H1 (cell line): ENCODE data around the gene ENO3. TPM values are rescaled to one million over a fixed set of nuclear protein-coding genes. Genes with fewer than 3 reads are reported as not detected.

Source experiments
- CTCF ChIA-PET: fragments of 300-600 bp; sonication (Branson Sonifier 250); formaldehyde crosslinking; loops from one replicate; lab custom pipeline; 2021; ENCODE audit not compliant: partially characterized antibody; lab: Charles Lee
- POLR2A ChIA-PET: fragments of 300-600 bp; sonication (Branson Sonifier 250); formaldehyde crosslinking; loops from one replicate; lab custom pipeline; 2021; ENCODE audit warnings: inconsistent platforms; ENCODE audit not compliant: partially characterized antibody; lab: Charles Lee
- DNase-seq, 2 experiments: peaks; one replicate each; pipeline versions ENCODE4 v3.0.0 to v3.0.0-alpha.2; 2010 to 2022; ENCODE audit warnings: low spot score in 2 of 2, low read depth in 1 of 2, mixed read lengths in 1 of 2
- FAIRE-seq: peaks from 2 replicates; lab custom pipeline; 2011; peaks lifted over from hg19 to GRCh38; lab: Jason Lieb, UNC
- H2AFZ ChIP-seq: 2 replicates; pipeline ENCODE4 v1.8.1; 2012; ENCODE audit warnings: low read length, inconsistent platforms
- H2AK5ac ChIP-seq: 2 replicates; pipeline ENCODE4 v1.6.1; 2013; ENCODE audit warnings: low read depth, low read length
- H2BK120ac ChIP-seq: replicated peaks from 2 replicates; pipeline ENCODE3; 2013; ENCODE audit warnings: low read depth, low read length, inconsistent platforms
- H2BK12ac ChIP-seq: 2 replicates; pipeline ENCODE4 v1.6.1; 2013; ENCODE audit warnings: low read depth, low read length
- H2BK15ac ChIP-seq: 2 replicates; pipeline ENCODE4 v1.6.1; 2013; ENCODE audit warnings: low read length
- H2BK20ac ChIP-seq: 2 replicates; pipeline ENCODE4 v1.6.1; 2013; ENCODE audit warnings: low read length
- H2BK5ac ChIP-seq: 2 replicates; pipeline ENCODE4 v1.6.1; 2013; ENCODE audit warnings: low read depth, low read length
- H3K14ac ChIP-seq: 2 replicates; pipeline ENCODE4 v1.6.1; 2013; ENCODE audit warnings: inconsistent platforms; ENCODE audit not compliant: insufficient read length
- H3K18ac ChIP-seq: 2 replicates; pipeline ENCODE4 v1.6.1; 2013; ENCODE audit warnings: low read length; ENCODE audit errors: extremely low read depth
- H3K23ac ChIP-seq: 2 replicates; pipeline ENCODE4 v1.6.1; 2013; ENCODE audit warnings: inconsistent platforms; ENCODE audit not compliant: insufficient read length
- H3K23me2 ChIP-seq: 2 replicates; pipeline ENCODE4 v1.6.1; 2013; ENCODE audit warnings: low read depth, low read length
- H3K27ac ChIP-seq: 2 replicates; pipeline ENCODE4 v1.6.1; 2011; ENCODE audit warnings: low read depth, low read length, inconsistent platforms
- H3K27me3 ChIP-seq, 4 experiments: replicated peaks in 1 of 4; 1 replicate in 1 of 4; 2 replicates in 3 of 4; pipeline versions ENCODE4 v1.6.1 to v1.8.1; 2011 to 2013; ENCODE audit warnings: low read length in 3 of 4, mild to moderate bottlenecking in 3 of 4, inconsistent platforms in 2 of 4, mixed read lengths in 2 of 4, moderate library complexity in 1 of 4; ENCODE audit not compliant: control insufficient read depth in 3 of 4, insufficient read depth in 3 of 4; ENCODE audit errors: extremely low read depth in 1 of 4
- H3K36me3 ChIP-seq, 4 experiments: 2 replicates each; pipeline versions ENCODE4 v1.6.1 to v1.8.1; 2011 to 2013; ENCODE audit warnings: mild to moderate bottlenecking in 4 of 4, low read length in 3 of 4, moderate library complexity in 2 of 4, control low read depth in 1 of 4, inconsistent platforms in 1 of 4; ENCODE audit not compliant: insufficient read depth in 4 of 4, control insufficient read depth in 2 of 4
- H3K4ac ChIP-seq: replicated peaks from 2 replicates; pipeline ENCODE3; 2013; ENCODE audit warnings: low read length, low read depth, mixed read lengths, inconsistent platforms; ENCODE audit not compliant: insufficient read length
- H3K4me1 ChIP-seq, 4 experiments: replicated peaks in 1 of 4; 1 replicate in 1 of 4; 2 replicates in 3 of 4; pipeline versions ENCODE4 v1.6.1 to v1.8.1; 2011 to 2013; ENCODE audit warnings: low read length in 3 of 4, inconsistent platforms in 2 of 4, mixed read lengths in 1 of 4; ENCODE audit not compliant: insufficient read depth in 4 of 4, control insufficient read depth in 3 of 4
- H3K4me2 ChIP-seq, 2 experiments: 2 replicates each; pipeline versions ENCODE4 v1.6.1 to v1.8.1; 2011 to 2013; ENCODE audit warnings: low read depth in 2 of 2, low read length in 2 of 2, control low read depth in 1 of 2, inconsistent platforms in 1 of 2, mild to moderate bottlenecking in 1 of 2; ENCODE audit not compliant: insufficient read depth in 1 of 2
- H3K4me3 ChIP-seq, 4 experiments: fragments of 200-600, 300-600 bp in 1 of 4; sonication (generic), shearing (Covaris generic), sonication (Bioruptor Twin) in 1 of 4; 2 replicates each; pipeline versions ENCODE4 v1.5.1 to v1.8.1; 2011 to 2016; ENCODE audit warnings: low read length in 4 of 4, low read depth in 3 of 4, control low read depth in 2 of 4, inconsistent platforms in 2 of 4, mild to moderate bottlenecking in 2 of 4, mixed read lengths in 1 of 4, moderate library complexity in 1 of 4; ENCODE audit not compliant: insufficient read depth in 2 of 4; ENCODE audit errors: extremely low read depth in 1 of 4
- H3K56ac ChIP-seq: replicated peaks from 2 replicates; pipeline ENCODE3; 2013; ENCODE audit warnings: low read depth, mild to moderate bottlenecking, mixed read lengths, low read length, inconsistent platforms; ENCODE audit not compliant: insufficient read length
- H3K79me1 ChIP-seq: 2 replicates; pipeline ENCODE4 v1.6.1; 2013; ENCODE audit warnings: low read depth, low read length, control low read depth
- H3K79me2 ChIP-seq, 2 experiments: 2 replicates each; pipeline versions ENCODE4 v1.6.1 to v1.8.1; 2012 to 2013; ENCODE audit warnings: low read length in 2 of 2, mild to moderate bottlenecking in 2 of 2, inconsistent platforms in 1 of 2; ENCODE audit not compliant: insufficient read depth in 2 of 2, control insufficient read depth in 1 of 2
- H3K9ac ChIP-seq, 4 experiments: replicated peaks in 1 of 4; 1 replicate in 1 of 4; 2 replicates in 3 of 4; pipeline versions ENCODE4 v1.6.1 to v1.8.1; 2011 to 2013; ENCODE audit warnings: low read depth in 3 of 4, low read length in 3 of 4, control low read depth in 2 of 4, mild to moderate bottlenecking in 2 of 4, moderate library complexity in 2 of 4, inconsistent platforms in 1 of 4; ENCODE audit errors: extremely low read depth in 1 of 4
- H3K9me3 ChIP-seq, 2 experiments: 2 replicates each; pipeline versions ENCODE4 v1.6.1 to v1.8.1; 2012 to 2013; ENCODE audit warnings: mild to moderate bottlenecking in 2 of 2, moderate library complexity in 2 of 2, control low read depth in 1 of 2, inconsistent platforms in 1 of 2, low read depth in 1 of 2, low read length in 1 of 2, mixed read lengths in 1 of 2; ENCODE audit not compliant: insufficient read depth in 2 of 2
- H4K20me1 ChIP-seq, 2 experiments: replicated peaks in 1 of 2; 2 replicates each; pipeline versions ENCODE3 to v1.8.1; 2011 to 2013; ENCODE audit warnings: inconsistent platforms in 2 of 2, low read length in 2 of 2, mild to moderate bottlenecking in 1 of 2; ENCODE audit not compliant: insufficient read depth in 2 of 2, control insufficient read depth in 1 of 2
- H4K5ac ChIP-seq: 2 replicates; pipeline ENCODE4 v1.6.1; 2013; ENCODE audit warnings: low read length, low read depth, mixed read lengths, inconsistent platforms; ENCODE audit not compliant: insufficient read length
- H4K8ac ChIP-seq: 2 replicates; pipeline ENCODE4 v1.8.0; 2013; ENCODE audit warnings: mild to moderate bottlenecking, moderate library complexity, low read length, inconsistent platforms; ENCODE audit not compliant: insufficient read depth; ENCODE audit errors: extremely low read depth
- H4K91ac ChIP-seq: replicated peaks from 2 replicates; pipeline ENCODE3; 2013; ENCODE audit warnings: low read length, mixed read lengths, inconsistent platforms; ENCODE audit not compliant: insufficient read length
- PHF8 ChIP-seq: fragments of 200-600 bp; sonication (generic); conservative IDR thresholded peaks from 2 replicates; pipeline ENCODE4 v1.7.1; 2012; ENCODE audit warnings: low read depth, mild to moderate bottlenecking, inconsistent platforms, low read length, moderate library complexity
- SP4 ChIP-seq: IDR thresholded peaks from 2 replicates; pipeline ENCODE4 v1.6.1; 2012; ENCODE audit warnings: low read length, inconsistent platforms
- TBP ChIP-seq: IDR thresholded peaks from 2 replicates; pipeline ENCODE4 v1.6.1; 2011; ENCODE audit warnings: low read depth, low read length, improper control_type of control experiment
- WGBS, 2 experiments: shearing (Covaris generic) in 1 of 2; methylation state at CpG; one replicate each; pipeline versions ENCODE4 v1.1.6 to v1.1.7; 2013 to 2015; ENCODE audit warnings: low lambda C conversion rate in 2 of 2, mixed read lengths in 2 of 2, inconsistent platforms in 1 of 2, low coverage in 1 of 2, missing lambda C conversion rate in 1 of 2; ENCODE audit not compliant: insufficient replicate concordance in 2 of 2, insufficient coverage in 1 of 2, insufficient read length in 1 of 2; ENCODE audit errors: extremely low coverage in 1 of 2, missing lambda C conversion rate in 1 of 2; 5-methylcytosine and 5-hydroxymethylcytosine counted together
- long read RNA-seq, 2 experiments: library from RNA in 1 of 2; library from capped mRNA in 1 of 2; stranded (forward); transcript quantifications; one replicate each; pipeline ENCODE4 v2.0.0, GENCODE V29; 2021; ENCODE audit warnings: inconsistent platforms in 1 of 2
- polyA minus RNA-seq, 3 experiments: library from RNA; depleted of rRNA, polyadenylated mRNA; stranded (reverse); fragments of >200 nt; gene quantifications; 1 replicate in 2 of 3; 2 replicates in 1 of 3; pipeline ENCODE4 v1.2.3, GENCODE V29; 2011
- polyA plus RNA-seq, 7 experiments: library from polyadenylated mRNA; depleted of rRNA in 3 of 7; stranded (reverse) in 5 of 7; unstranded in 2 of 7; fragments of >200 nt in 5 of 7; fragments of 200-250 nt in 2 of 7; gene quantifications; 1 replicate in 5 of 7; 2 replicates in 1 of 7; 4 replicates in 1 of 7; pipeline versions ENCODE4 v1.2.1 to v1.2.3, GENCODE V29; 2011 to 2013; ENCODE audit warnings: missing spikeins in 2 of 7, mixed read lengths in 2 of 7
- total RNA-seq: library from RNA; stranded (reverse); fragmentation: NEBNext Ultra II Directional; extraction: Animal tissue kit (Norgen Biotek cat#: 25700); gene quantifications from 2 replicates; pipeline ENCODE4 v1.2.1, GENCODE V29; 2021

ENO3 gene
- total RNA-seq = 24.1 and 25.7 TPM in 2 replicates
- polyA plus RNA-seq (2011; rRNA removed) = 25.0 and 36.4 TPM in 2 replicates
- 40.3 TPM for polyA plus RNA-seq (2011; cell fraction: cytosol; rRNA removed)
- 152 TPM for polyA plus RNA-seq (2011; cell fraction: nucleus; rRNA removed)
- polyA plus RNA-seq (2012, experiment 1 of 2) = 25.0 to 36.7 TPM (median 34.0 TPM) in 4 replicates
- 31.1 TPM for polyA plus RNA-seq (2012, experiment 2 of 2)
- polyA plus RNA-seq (2013, experiment 1 of 2) = 19.9 TPM
- 16.5 TPM for polyA plus RNA-seq (2013, experiment 2 of 2)
- polyA minus RNA-seq (2011; rRNA and poly(A)+ RNA removed) = 14.4 and 17.4 TPM in 2 replicates
- polyA minus RNA-seq (2011; cell fraction: cytosol; rRNA and poly(A)+ RNA removed) = 12.0 TPM
- polyA minus RNA-seq (2011; cell fraction: nucleus; rRNA and poly(A)+ RNA removed) = 20.1 TPM
- long read RNA-seq, experiment 1, partial matches to known transcripts = 2 of 7 reads
- long read RNA-seq, experiment 1, other reads (novel, unspliced or antisense) = 5 of 7 reads
- long read RNA-seq, experiment 2, partial matches to known transcripts = 0 of 19 reads
- long read RNA-seq, experiment 2, other reads (novel, unspliced or antisense) = 17 of 19 reads

- Histone ChIP-seq H2AFZ (no peak within 1 kb of the TSS), H3K9me3 (no peaks in the 10 kb centered on the region)
Observed at GRCh38 chr17:4950746-4951204, at the start of gene ENO3. Gene ENO3, plus strand, starts transcription at chr17:4951119. Its CDS starts 711 bp downstream, at chr17:4951830.

More at GRCh38 chr17:4950746-4951204, at the start of gene ENO3:
- H3K4me3 ChIP-seq = peak within 1 kb of the TSS; percentile 69 to 97 (median 80)
- TF ChIP-seq TBP (0 out of 2 replicates have a peak, but pooled peaks have one; percentile 21), SP4 (0 out of 2 replicates have a peak, but pooled peaks have one; percentile 51), PHF8 (no peak)
- peaks cover 11 to 12% of the 10 kb centered on the region in 2 experiments for H4K20me1 ChIP-seq
- H3K56ac ChIP-seq = peak within 1 kb of the TSS; percentile 34
- peaks cover 14% of the 10 kb centered on the region for H3K23me2 ChIP-seq
- H3K23ac ChIP-seq = no peak within 1 kb of the TSS
- H4K8ac ChIP-seq = peak within 1 kb of the TSS; percentile 85
- H2AK5ac ChIP-seq = peak within 1 kb of the TSS; percentile 48; the same call in 1 of the 2 replicates
- H3K79me1 ChIP-seq = 0 out of 2 replicates have a peak, but pooled peaks cover 2% of the 10 kb centered on the region
- 26% methylated on average over 7 of the region's 7 CpGs; no CpG with 5 or more reads in 1 of the 2 experiments for WGBS, 2 experiments
- H3K79me2 ChIP-seq = peaks cover 8 to 24% of the 10 kb centered on the region in 2 experiments
- H2BK5ac ChIP-seq = peak within 1 kb of the TSS; percentile 95; the same call in 1 of the 2 replicates
- ChIA-PET POLR2A (interaction anchor here (1.0 to 32.4 kb wide), 10 partner anchors 4 to 129 kb away, joined by 3 to 987 read pairs (median 4); partner anchors contain the start of genes ENO3, GP1BA, PFN1 and RNF167), CTCF (interaction anchor here (0.8 to 1.9 kb wide), 10 partner anchors 10 to 111 kb away, joined by 3 to 5 read pairs (median 3); partner anchors contain the start of genes SLC52A1 and SPAG7)
- H3K4ac ChIP-seq = peak within 1 kb of the TSS; percentile 88
- no peaks in the 10 kb centered on the region for H3K27me3 ChIP-seq
- peak within 1 kb of the TSS; percentile 95 for H4K91ac ChIP-seq
- H2BK15ac ChIP-seq = peak within 1 kb of the TSS; percentile 88; the same call in 1 of the 2 replicates
- H3K14ac ChIP-seq = no peak within 1 kb of the TSS
- DNase-seq (peak in 1 of 2 experiments; percentile 68), FAIRE-seq (no peak)
- peak within 1 kb of the TSS; percentile 79 for H3K27ac ChIP-seq
- H4K5ac ChIP-seq = peak within 1 kb of the TSS; percentile 87
- peak within 1 kb of the TSS; percentile 95 to 97 for H3K4me2 ChIP-seq
- peak within 1 kb of the TSS; percentile 13 for H2BK120ac ChIP-seq
- peak within 1 kb of the TSS; percentile 75; the same call in 1 of the 2 replicates for H2BK20ac ChIP-seq
- H3K4me1 ChIP-seq = peaks cover 4 to 17% (median 11%) of the 10 kb centered on the region in 4 experiments
- peak within 1 kb of the TSS in 3 of 4 experiments; percentile 13 to 76 (median 58); a peak in 5 of 7 replicates for H3K9ac ChIP-seq
- peaks cover 0 to 13% (median 10%) of the 10 kb centered on the region in 4 experiments; a peak in 6 of 8 replicates for H3K36me3 ChIP-seq
- H2BK12ac ChIP-seq = peak within 1 kb of the TSS; percentile 43; the same call in 1 of the 2 replicates
- peak within 1 kb of the TSS; percentile 93 for H3K18ac ChIP-seq
